Activated CD8-positive, alpha-beta memory T cell treated with anti-CD3 and anti-CD28 coated beads for 48 hours (primary cell): ENCODE measurements around the gene ZC3H12C.
A peak's percentile ranks its signal among the peaks of the same experiment; 100 is the strongest.

Experiments
- DNase-seq, 3 experiments: peaks; one replicate each; pipeline ENCODE4 v3.0.0-alpha.2; 2020; ENCODE audit warnings: low read depth in 2 of 3, low spot score in 2 of 3

Gene ZC3H12C

GRCh38 chr11:110147962-110148709 lies 54.9 kb downstream of the ZC3H12C start:
- DNase-seq: no peak

- no peak for DNase-seq
Measured at GRCh38 chr11:110148775-110149744, 55.9 kb downstream of the ZC3H12C start.

- DNase-seq: no peak
Measured at GRCh38 chr11:110152199-110152598, 59.0 kb downstream of the ZC3H12C start.

GRCh38 chr11:110153474-110153873 lies 60.3 kb downstream of the ZC3H12C start:
- DNase-seq: no peak

- DNase-seq: no peak
Measured at GRCh38 chr11:110156503-110156902, 63.3 kb downstream of the ZC3H12C start.

GRCh38 chr11:110158317-110159200 lies 65.4 kb downstream of the ZC3H12C start:
- no peak for DNase-seq

- no peak for DNase-seq
Measured at GRCh38 chr11:110159476-110159875, 66.3 kb downstream of the ZC3H12C start.

GRCh38 chr11:110160016-110160415 lies 66.8 kb downstream of the ZC3H12C start:
- no peak for DNase-seq

- DNase-seq: no peak
Measured at GRCh38 chr11:110160437-110160836, 67.2 kb downstream of the ZC3H12C start.

- no peak for DNase-seq
Measured at GRCh38 chr11:110161061-110161460, 67.9 kb downstream of the ZC3H12C start.

GRCh38 chr11:110162216-110162615 lies 69.0 kb downstream of the ZC3H12C start:
- no peak for DNase-seq

- DNase-seq: no peak
Measured at GRCh38 chr11:110165039-110165925, 72.1 kb downstream of the ZC3H12C start.

GRCh38 chr11:110168033-110168803 lies 75.0 kb downstream of the ZC3H12C start:
- no peak for DNase-seq

GRCh38 chr11:110169738-110170137 lies 76.5 kb downstream of the ZC3H12C start:
- DNase-seq: no peak

- no peak for DNase-seq
Measured at GRCh38 chr11:110172468-110173065, 79.4 kb downstream of the ZC3H12C start.

- peak; percentile 19 to 66 (median 56) for DNase-seq
Measured at GRCh38 chr11:110173811-110174644, 80.8 kb downstream of the ZC3H12C start.

GRCh38 chr11:110174645-110175310 lies 81.6 kb downstream of the ZC3H12C start:
- DNase-seq: no peak
